ENCODE data around the gene CHCHD4.
"Not testable (repeated sequence)": the region's sequence is repeated elsewhere in the genome, so short reads cannot be mapped to it uniquely, and the experiment has no call there.

The CHCHD4 gene

DNA sequence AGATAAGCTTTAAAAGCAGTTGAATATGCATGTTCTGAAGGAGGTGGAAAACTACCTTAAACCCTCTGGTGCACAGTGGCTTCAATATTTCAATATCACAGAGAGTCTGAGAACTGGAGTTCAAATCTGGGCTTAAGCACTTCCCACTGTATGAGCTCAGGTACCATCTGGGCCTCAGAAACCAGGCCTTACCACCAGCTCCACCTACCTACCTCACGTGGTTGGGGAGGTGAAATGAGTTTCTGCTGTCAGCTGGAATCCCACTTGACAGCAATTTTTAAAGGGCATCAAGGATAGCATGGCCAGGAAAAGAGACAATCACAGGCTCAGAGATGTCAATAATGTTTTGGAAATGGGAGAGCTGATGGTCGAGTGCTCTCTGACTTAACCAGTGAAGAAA lies 5.0 kb downstream of the CHCHD4 start:
- DNase-seq (ENCODE audit: low read depth) = no peak

DNA sequence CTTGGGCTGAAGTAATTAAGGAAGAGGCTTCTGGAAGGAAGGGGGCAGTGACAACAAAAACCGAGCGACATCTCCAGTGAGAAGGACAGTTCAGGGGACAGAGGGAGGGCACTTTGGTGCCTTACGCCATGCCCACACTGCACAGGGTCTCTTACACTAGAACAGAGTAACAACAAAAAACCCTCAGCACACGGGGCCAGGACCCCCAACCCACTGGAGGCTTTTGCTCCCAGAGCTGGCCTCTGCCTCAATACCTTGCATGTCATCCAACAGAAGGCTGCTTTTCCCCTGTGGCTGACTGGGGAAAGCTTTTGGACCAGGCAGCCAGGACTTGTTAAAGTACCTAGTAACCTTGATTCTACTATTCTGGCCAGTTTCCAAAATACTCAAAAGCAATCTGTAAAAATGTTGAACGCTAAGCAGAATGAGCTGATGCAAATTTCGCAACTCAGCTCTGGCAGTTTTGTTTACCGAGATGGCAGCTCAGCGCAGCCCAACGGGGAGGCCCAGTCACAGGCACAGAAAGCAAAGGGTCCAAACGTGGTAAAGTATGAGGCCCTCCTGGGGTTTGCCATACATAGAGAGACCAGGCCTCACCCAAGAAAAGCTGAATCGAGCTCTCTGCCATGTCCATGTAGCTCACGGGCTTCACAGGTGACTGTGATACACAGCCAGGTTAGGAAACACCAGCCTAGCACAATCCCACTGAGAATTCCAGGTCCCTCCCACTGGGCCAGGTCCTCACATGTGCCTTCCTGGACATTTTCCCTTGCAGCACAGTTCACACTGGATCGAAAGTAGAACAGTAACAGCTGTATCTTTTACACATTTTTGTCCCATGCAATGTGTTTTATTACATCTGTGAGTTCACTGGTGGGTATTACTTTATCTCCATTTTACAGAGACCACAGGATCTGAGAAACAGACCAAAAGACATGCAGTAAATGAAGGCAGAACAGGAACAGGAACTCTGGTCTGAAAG lies 6.0 kb downstream of the CHCHD4 start:
- no peak for DNase-seq (ENCODE audit: low read depth)

DNA sequence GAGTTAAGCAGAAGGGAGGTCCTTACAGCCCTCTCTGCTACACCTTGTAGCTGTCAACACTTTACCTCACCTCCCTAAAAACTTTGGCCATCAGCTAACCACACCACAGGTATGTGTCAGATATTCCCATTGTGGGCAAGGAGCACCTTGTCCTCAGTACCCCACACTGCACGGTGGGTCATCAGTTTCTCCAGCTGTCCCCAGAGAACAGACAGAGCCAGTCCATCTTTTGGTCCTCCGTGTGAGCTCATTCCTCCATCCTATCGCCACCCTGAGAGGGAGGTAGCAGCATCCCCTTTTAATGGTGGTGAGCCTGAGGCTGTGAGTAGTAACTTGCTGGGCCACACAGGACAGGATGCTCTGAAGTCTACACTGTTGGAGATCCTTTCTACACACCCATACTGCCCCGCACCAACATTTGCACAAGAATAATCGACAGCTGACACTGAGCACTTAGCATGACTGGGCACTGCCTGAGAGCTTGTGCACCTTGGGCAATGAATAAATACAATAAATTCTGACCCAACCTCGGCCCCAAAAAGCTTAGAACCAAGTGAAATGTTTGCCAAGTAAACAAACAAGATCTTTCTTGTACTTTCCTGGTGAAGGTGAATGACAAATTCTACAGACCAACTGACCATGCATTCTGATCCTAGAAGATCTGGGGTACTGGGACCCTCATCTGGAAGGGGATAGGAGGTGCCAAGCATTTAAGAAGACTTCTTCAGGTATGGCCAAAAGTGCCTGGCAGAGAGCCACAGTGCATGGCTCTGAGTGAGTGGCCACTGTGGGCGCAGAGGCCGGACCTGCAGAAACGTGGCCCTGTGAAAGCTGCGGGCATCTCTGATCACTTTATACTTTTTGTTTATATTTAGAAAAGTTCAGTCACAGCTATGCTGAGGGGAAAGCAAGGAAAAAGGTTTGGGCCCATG lies 6.9 kb downstream of the CHCHD4 start:
- DNase-seq (ENCODE audit: low read depth) = no peak

DNA sequence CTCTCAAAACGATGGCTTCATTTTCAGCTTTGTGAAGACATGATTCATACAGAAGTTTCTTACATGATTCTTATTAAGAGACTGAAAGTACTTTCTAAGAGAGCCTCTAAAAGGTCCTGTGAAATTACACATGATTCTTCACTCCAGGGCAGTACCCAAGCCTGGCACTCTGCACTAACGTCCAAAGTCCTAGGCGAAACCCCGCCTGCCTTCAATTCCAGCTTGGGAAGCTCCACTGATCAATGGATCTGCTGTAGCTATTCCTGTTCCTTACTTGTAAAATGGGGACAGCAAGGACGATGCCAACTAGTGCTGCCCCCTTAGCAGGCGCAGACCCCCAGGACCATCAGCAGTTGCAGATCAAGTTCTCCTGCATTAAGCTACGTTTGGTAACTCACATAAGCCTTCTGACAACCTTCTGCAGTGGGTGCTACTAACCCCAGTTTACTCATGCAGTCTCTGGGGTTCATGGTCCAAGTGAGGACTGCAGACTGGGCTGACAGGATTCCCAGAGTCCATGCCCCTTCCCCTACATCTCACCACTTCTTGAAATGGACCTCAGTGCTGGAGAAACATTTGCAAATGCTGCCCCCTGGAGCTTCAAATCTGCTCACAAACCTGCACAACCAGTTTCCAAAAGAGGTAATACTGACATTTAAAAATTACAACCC lies 10.6 kb downstream of the CHCHD4 start:
- DNase-seq (ENCODE audit: low read depth) = no peak

DNA sequence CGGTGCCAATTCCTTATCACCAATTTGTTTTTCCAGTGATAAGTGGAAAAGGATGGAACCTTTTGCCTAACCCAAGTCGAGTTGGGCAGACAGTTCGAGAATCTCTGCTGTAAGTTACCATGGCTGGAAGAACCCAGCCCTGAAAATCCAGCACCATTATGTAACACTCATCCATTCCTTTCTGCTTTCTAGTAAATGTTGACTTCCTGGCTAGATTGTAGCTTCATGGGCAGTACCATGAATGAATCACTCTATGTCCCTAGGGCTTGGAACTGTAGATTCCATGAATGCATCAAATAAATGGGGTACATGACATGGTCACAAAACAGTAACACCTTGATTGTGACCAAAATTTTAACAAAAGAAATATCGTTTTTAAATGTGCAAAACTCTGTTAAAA lies 14.0 kb downstream of the CHCHD4 start:
- DNase-seq (ENCODE audit: low read depth) = no peak

DNA sequence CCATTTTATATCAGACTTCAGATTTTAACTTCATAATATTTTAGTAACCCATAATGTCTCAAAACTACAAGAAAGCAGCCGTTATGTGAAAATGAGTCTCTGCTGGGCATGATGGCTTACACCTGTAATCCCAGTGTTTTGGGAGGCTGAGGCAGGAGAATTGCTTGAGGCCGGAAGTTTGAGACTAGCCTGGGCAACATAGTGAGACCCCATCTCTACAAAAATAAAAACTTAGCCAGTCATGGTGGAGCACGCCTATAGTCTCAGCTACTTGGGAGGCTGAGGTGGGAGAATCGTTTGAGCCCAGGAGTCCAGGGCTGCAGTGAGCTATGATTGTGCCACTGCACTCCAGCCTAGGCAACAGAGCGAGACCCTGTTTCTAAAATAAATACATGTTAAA lies 14.8 kb downstream of the CHCHD4 start:
- not testable (repeated sequence) for DNase-seq (ENCODE audit: low read depth)

DNA sequence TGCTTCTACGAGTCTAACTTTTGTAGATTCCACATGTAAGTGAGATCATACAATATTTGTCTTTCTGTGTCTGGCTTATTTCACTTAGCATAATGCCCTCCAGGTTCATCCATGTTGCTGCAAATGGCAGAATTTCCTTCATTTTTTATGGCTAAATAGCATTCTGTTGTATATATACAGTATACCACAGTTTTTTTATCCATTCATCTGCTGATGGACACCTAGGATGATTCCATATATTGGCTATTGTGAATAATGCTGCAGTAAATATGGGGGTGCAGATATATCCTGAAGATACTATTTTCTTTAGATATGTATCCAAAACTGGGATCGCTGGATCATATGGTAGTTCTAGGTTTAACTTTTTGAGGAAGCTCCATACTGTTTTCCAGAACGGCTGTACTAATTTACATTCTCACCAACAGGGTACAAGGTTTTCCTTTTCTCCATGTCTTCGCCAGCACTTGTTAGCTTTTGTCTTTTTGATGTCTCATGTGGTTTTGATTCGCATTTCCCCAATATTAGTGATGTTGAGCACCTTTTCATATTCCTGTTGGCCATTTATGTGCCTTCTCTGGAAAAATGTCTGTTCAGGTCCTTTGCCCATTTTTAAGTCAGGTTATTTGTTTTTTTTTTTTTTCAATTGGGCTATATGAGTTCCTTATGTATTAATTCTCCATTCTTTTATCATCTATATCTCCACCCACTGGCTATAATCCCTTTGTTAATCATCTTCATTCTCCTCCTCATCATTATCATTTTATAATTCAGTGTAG lies 26.9 kb downstream of the CHCHD4 start:
- DNase-seq (ENCODE audit: low read depth) = no peak

DNA sequence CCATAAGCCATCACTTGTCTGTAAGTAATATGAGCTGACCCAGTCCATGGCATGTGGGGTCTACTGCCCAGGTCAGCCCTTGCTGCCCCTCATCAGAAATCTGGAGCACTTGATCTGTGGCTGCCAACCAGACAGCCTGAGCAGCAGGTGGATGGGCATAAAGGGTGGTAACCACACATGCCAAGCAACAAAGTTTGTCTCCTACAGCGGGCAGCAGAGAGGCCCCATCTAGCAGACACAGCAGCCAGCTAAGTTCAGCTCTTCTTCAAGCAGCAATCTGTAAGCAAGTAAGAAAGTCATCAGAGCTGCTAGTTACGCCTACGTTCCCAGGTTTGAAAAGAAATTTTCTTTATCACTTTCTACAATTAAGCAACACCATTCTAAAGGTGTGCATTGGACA lies 27.9 kb downstream of the CHCHD4 start:
- DNase-seq (ENCODE audit: low read depth) = no peak

DNA sequence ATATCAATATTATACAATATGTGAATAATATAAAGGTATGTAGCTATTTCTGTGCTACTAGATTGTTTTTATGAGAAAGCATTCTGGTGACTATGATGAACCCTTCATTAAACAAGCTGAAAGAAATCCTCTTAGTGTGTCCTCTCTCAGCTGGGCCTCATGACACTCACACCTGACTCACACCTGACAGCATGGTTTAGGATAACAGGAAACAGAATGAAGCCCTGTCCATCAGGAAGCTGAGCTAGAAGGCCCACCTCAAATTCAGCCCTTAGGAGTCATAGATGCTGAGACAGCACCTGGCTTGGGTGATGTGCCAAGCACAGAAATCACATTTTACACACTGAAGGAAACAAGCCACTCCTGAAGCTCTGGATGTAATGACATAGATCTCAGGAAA lies 30.8 kb downstream of the CHCHD4 start:
- no peak for DNase-seq (ENCODE audit: low read depth)

DNA sequence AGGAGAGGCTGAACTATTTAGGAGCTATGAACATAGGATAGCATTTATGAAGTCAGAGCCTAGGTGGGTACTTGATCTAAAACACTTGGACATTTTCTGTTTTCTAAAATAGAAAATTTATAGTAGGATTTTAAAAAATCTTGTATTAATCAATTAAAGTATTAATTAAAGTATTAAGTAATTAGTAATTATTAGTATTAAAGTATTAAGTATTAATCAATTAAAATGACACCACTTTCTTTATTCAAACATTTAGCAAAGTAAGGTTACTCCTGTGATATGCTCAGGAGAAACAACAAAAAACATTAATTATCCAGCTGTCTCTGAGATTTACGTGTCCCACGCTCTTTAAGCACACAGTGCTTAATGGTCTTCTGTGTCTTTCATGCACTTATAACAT lies 32.2 kb downstream of the CHCHD4 start:
- no peak for DNase-seq (ENCODE audit: low read depth)

DNA sequence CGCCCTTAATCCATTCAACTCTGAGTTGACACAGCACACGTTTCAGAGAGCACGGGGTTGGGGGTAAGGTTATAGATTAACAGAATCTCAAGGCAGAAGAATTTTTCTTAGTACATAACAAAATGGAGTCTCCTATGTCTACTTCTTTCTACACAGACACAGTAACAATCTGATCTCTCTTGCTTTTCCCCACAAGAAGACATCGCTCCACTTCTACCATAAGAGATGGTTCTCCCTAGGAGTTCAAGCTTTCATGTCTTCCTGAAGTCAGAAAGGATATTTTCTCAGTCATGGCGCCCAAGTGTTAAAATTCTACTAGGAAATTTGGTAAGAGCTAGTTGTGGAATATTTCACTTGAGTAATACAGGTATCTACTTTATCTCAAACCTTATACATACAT lies 32.7 kb downstream of the CHCHD4 start:
- DNase-seq (ENCODE audit: low read depth) = not testable (repeated sequence)

DNA sequence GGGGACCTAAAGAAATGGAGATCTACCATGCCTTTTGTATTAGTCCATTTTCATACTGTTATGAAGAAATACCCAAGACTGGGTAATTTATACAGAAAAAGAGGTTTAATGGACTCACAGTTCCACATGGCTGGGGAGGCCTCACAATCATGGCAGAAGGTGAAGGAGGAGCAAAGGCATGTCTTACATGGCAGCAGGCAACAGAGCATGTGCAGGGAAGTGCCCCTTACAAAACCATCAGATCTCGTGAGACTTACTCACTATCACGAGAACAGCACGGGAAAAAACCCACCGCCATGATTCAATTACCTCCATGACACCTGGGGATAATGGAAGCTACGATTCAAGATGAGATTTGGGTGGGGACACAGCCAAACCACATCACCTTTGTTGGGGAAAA lies 37.2 kb downstream of the CHCHD4 start:
- not testable (repeated sequence) for DNase-seq (ENCODE audit: low read depth)

DNA sequence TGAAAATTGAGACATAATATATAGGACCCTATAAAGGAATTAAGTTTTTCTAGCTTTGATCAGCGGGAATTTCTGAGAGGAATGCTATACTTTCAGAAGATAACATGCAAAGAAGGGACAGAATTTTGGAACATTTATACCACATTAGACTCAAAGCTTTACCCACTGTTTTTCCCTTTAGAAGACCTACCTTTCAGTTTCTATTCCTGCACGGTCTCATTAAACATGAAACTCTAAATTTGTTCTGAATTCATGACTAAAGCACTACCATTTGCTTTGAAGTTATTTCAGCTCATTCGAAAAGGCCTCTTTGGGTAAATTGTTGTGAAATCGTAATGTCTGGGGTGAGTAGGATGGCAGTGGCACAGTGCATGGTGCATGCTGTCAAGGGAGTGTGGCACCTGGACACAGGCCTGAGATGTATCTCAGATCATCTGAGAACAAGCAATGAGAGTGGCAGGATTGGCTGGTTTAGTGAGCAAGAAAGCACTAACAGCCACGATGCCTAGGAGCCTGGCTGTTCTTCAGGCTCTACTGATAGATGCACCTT lies 42.5 kb downstream of the CHCHD4 start:
- DNase-seq (ENCODE audit: low read depth) = no peak

DNA sequence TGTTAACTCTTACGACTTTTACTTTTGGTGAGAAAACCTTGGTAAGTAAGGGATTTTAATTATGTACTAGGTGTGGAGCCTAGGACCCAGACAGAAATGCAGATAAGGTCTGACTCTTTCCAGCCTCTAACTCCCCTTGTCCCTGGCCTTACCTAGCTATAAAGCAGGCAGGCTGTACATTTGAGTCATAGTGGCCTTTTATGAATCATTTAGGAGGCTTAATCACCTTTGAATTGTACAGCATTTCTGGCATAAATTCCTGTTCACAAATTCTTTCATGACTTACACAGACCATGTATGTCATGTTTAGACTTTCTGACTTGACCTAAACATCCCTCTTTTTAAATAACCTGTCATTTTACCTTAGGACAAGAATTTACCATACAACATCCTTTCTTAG lies 47.4 kb downstream of the CHCHD4 start:
- DNase-seq (ENCODE audit: low read depth) = no peak

DNA sequence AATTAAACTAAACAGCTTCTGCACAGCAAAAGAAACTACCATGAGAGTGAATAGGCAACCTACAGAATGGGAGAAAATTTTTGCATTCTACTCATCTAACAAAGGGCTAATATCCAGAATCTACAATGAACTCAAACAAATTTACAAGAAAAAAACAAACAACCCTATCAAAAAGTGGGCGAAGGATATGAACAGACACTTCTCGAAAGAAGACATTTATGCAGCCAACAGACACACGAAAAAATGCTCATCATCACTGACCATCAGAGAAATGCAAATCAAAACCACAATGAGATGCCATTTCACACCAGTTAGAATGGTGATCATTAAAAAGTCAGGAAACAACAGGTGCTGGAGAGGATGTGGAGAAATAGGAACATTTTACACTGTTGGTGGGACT lies 49.4 kb downstream of the CHCHD4 start:
- DNase-seq (ENCODE audit: low read depth) = not testable (repeated sequence)

DNA sequence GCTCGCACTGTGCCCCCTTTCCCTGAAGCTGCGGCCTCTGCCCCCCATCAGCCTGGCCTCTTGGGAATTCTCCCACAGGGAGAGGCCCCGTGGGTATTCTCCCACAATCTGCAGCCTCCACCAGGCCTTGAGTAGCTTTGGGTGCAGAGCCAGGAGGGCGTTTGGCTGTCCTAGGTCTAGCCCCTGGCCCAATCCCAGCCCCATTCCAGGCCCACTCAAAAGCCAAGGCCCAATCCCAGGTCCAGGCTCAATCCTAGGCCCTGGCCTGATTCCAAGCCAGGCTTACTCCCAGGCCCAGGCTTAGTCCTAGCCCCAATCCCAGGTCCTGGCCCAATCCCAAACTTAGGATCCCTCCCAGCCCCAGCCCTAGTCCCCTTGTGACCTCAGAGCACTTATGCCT lies 59.8 kb downstream of the CHCHD4 start:
- no peak for DNase-seq (ENCODE audit: low read depth)

DNA sequence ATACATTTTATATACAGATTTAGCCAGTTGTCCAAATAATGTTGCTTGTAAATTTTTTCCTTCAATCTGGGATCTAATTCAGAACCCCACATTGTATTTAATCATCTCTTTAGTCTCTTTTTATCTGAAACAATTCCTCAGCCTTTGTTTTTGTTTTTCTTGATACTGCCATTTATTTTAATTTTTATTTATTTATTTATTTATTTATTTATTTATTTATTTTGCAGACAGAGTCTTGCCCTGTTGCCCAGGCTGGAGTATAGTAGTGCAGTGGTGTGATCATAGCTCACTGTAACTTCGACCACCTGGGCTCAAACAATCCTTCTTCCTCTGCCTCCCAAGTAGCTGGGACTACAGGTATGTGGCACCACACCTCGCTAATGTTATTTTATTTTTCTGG lies 61.5 kb downstream of the CHCHD4 start:
- no peak for DNase-seq (ENCODE audit: low read depth)

All from stimulated activated CD8-positive, alpha-beta memory T cell treated with anti-CD3 and anti-CD28 coated beads, Interleukin-12 subunit alpha, Interleukin-12 subunit beta, amount 100 ng/mL, for 4 hours (primary cell).